ENCODE measurements around the gene LRRC40. TPM values are rescaled to one million over a fixed set of nuclear protein-coding genes. Genes with fewer than 3 reads are reported as not detected.
"Not testable (repeated sequence)": the region's sequence is repeated elsewhere in the genome, so short reads cannot be mapped to it uniquely, and the experiment has no call there.

The LRRC40 gene
- total and polyA plus RNA-seq, 2 donors: 16.3 to 22.2 TPM

DNA sequence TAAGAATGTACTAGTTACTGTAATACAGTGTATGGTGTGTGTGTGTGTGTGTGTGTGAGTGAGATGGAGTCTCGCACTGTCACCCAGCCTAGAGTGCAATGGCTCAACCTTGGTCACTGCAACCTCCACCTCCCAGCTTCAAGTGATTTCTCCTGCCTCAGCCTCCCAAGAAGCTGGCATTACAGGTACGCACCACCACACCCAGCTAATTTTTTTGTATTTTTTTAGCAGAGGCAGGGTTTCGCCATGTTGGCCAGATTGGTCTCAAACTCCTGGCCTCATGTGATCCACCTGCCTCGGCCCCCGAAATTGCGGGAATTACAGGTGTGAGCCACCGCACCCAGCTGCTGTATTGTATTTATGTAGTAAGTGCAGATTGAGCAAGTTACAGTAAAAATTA lies 2.9 kb upstream of the LRRC40 start:
- no peaks in the 10 kb centered on the region for H3K9me3 ChIP-seq (ENCODE audit: control insufficient read depth in 2 of 2, insufficient read depth in 1 of 2, low read length in 1 of 2)
- no peak overlapping the region for H3K27ac ChIP-seq (ENCODE audit: low read depth in 1 of 2, low read length in 1 of 2)
- 98% methylated on average over 7 of the region's 7 CpGs for WGBS
- H3K4me1 ChIP-seq (ENCODE audit: control insufficient read depth in 2 of 2, insufficient read depth in 2 of 2, low read length in 2 of 2): peaks cover 3 to 11% of the 10 kb centered on the region in 2 donors
- H3K27me3 ChIP-seq (ENCODE audit: control insufficient read depth in 2 of 2, insufficient read depth in 1 of 2, low read length in 1 of 2): no peaks in the 10 kb centered on the region
- no peak for DNase-seq (ENCODE audit: low read depth in 6 of 9, low spot score in 9 of 9)
- H3K36me3 ChIP-seq (ENCODE audit: control insufficient read depth in 2 of 2, insufficient read depth in 2 of 2, low read length in 1 of 2): peaks cover 0 to 17% of the 10 kb centered on the region in 2 donors
- H3K4me3 ChIP-seq (ENCODE audit: low read length in 2 of 2): no peak overlapping the region

DNA sequence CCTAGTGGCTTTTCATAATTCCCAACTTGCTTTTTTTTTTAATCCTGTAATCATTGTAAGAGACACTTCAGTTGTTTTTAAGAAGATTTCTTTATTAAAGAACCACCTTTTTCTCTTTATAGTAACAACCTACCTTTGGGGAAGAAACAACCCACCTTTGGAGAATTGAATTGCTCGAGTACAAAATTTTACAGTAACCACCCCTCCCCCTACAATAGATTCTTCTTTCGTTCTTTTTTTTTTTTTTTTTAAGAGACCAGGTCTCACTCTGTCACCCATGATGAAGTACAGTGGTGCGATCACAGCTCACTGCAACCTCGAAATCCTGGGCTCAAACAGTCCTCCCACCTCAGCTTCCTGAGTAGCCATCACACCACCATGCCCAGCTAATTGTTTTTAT lies 2.1 kb upstream of the LRRC40 start:
- Histone ChIP-seq H3K9me3 (ENCODE audit: control insufficient read depth in 2 of 2, insufficient read depth in 1 of 2, low read length in 1 of 2) (no peaks in the 10 kb centered on the region), H3K4me3 (ENCODE audit: low read length in 2 of 2) (no peak overlapping the region), H3K4me1 (ENCODE audit: control insufficient read depth in 2 of 2, insufficient read depth in 2 of 2, low read length in 2 of 2) (peaks cover 3 to 14% of the 10 kb centered on the region in 2 donors), H3K27ac (ENCODE audit: low read depth in 1 of 2, low read length in 1 of 2) (no peak overlapping the region), H3K36me3 (ENCODE audit: control insufficient read depth in 2 of 2, insufficient read depth in 2 of 2, low read length in 1 of 2) (peaks cover 0 to 17% of the 10 kb centered on the region in 2 donors), H3K27me3 (ENCODE audit: control insufficient read depth in 2 of 2, insufficient read depth in 1 of 2, low read length in 1 of 2) (no peaks in the 10 kb centered on the region)
- WGBS: 99% methylated on average over 4 of the region's 4 CpGs
- DNase-seq (ENCODE audit: low read depth in 6 of 9, low spot score in 9 of 9): no peak

DNA sequence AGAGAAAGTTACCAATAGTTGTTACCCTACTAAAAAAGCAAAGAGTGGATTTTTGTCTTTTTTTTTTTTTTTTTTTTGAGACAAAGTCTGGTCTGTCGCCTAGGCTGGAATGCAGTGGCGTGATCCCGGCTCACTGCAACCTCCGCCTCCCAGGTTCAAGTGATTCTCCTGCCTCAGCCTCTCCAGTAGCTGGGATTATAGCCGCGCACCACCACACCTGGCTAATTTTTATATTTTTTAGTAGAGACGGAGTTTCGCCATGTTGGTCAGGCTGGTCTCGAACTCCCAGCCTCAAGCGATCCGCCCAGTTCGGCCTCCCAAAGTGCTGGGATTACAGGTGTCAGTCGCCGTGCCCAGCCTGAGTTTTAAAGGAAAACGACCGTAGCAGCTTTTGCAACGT lies 1.5 kb upstream of the LRRC40 start:
- 95% methylated on average over 17 of the region's 17 CpGs for WGBS
- Histone ChIP-seq H3K4me3 (ENCODE audit: low read length in 2 of 2) (peak overlapping the region; percentile 90), H3K36me3 (ENCODE audit: control insufficient read depth in 2 of 2, insufficient read depth in 2 of 2, low read length in 1 of 2) (peaks cover 0 to 17% of the 10 kb centered on the region in 2 donors), H3K4me1 (ENCODE audit: control insufficient read depth in 2 of 2, insufficient read depth in 2 of 2, low read length in 2 of 2) (peaks cover 3 to 14% of the 10 kb centered on the region in 2 donors)
- not testable (repeated sequence) for H3K9me3 ChIP-seq (ENCODE audit: control insufficient read depth in 2 of 2, insufficient read depth in 1 of 2, low read length in 1 of 2); H3K27ac ChIP-seq (ENCODE audit: low read depth in 1 of 2, low read length in 1 of 2); H3K27me3 ChIP-seq (ENCODE audit: control insufficient read depth in 2 of 2, insufficient read depth in 1 of 2, low read length in 1 of 2); DNase-seq (ENCODE audit: low read depth in 6 of 9, low spot score in 9 of 9)

DNA sequence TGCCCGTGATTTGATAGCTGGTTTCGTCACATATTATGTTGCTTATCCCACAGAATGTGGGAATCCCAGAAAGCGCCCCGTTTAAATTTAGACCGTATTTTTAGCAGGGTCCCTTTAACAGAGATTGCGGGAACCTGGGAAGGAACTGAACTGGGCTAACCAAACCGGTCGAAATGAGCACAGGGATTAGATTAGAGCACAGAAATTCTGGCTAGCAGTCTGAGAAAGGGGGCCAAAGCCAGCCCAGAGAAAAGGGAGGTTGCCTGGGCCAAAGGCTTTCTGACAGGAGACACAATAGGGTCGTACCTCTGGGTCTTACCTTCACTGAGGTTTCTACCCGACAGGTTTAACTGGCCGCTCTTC lies 327 bp downstream of the LRRC40 start:
- H3K9me3 ChIP-seq (ENCODE audit: control insufficient read depth in 2 of 2, insufficient read depth in 1 of 2, low read length in 1 of 2): no peaks in the 10 kb centered on the region
- H3K36me3 ChIP-seq (ENCODE audit: control insufficient read depth in 2 of 2, insufficient read depth in 2 of 2, low read length in 1 of 2): peaks cover 2 to 13% of the 10 kb centered on the region in 2 donors
- H3K4me1 ChIP-seq (ENCODE audit: control insufficient read depth in 2 of 2, insufficient read depth in 2 of 2, low read length in 2 of 2): peaks cover 3 to 14% of the 10 kb centered on the region in 2 donors
- WGBS: under 1% methylated on average over 11 of the region's 11 CpGs
- H3K27me3 ChIP-seq (ENCODE audit: control insufficient read depth in 2 of 2, insufficient read depth in 1 of 2, low read length in 1 of 2): no peaks in the 10 kb centered on the region
- peak overlapping the region; percentile 90 for H3K4me3 ChIP-seq (ENCODE audit: low read length in 2 of 2)
- no peak for DNase-seq (ENCODE audit: low read depth in 6 of 9, low spot score in 9 of 9)
- peak overlapping the region; percentile 94 to 95 for H3K27ac ChIP-seq (ENCODE audit: low read depth in 1 of 2, low read length in 1 of 2)

DNA sequence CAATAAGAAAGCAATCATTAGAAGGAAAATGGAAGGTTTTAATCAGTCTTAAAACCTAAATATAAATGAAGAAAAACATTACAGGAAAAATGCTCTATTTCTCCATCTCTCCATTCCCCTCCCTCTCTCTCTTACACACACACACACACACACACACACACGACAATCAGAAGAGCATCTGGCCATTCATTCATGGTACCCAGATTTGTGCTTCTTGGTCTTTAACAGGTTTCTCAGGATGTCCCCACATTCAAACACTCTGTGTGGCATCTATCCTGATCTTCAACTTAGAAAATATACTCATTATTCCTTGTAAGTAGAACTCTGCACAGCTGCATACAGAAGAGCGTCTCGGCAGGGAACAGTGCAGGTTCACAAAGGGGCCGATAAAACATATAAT lies 779 bp downstream of the LRRC40 start:
- WGBS: 4% methylated on average over 4 of the region's 4 CpGs
- DNase-seq (ENCODE audit: low read depth in 6 of 9, low spot score in 9 of 9): peak in 1 of 9 donors; percentile 40
- Histone ChIP-seq H3K4me3 (ENCODE audit: low read length in 2 of 2) (peak overlapping the region; percentile 90), H3K4me1 (ENCODE audit: control insufficient read depth in 2 of 2, insufficient read depth in 2 of 2, low read length in 2 of 2) (peaks cover 3 to 14% of the 10 kb centered on the region in 2 donors), H3K9me3 (ENCODE audit: control insufficient read depth in 2 of 2, insufficient read depth in 1 of 2, low read length in 1 of 2) (no peaks in the 10 kb centered on the region), H3K27ac (ENCODE audit: low read depth in 1 of 2, low read length in 1 of 2) (no peak overlapping the region), H3K36me3 (ENCODE audit: control insufficient read depth in 2 of 2, insufficient read depth in 2 of 2, low read length in 1 of 2) (peaks cover 2 to 9% of the 10 kb centered on the region in 2 donors), H3K27me3 (ENCODE audit: control insufficient read depth in 2 of 2, insufficient read depth in 1 of 2, low read length in 1 of 2) (no peaks in the 10 kb centered on the region)

DNA sequence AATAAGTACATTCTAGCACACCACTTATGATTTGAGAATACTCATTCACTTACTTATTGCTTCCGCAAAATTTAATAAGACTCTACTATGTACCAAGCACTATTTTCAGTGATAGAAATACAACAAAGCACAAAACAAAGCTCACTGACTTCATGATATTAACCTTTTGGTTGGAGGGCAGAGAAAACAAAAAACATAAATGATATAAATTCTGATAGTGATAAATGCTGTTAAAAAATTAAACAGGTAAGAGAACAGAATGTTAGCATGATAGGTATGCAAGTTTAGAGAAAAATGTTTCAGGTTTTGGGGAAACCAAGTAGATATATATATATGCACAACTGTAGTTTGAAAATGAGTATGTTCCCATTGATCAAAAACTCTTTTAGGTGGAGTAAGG lies 1.2 kb downstream of the LRRC40 start:
- peak overlapping the region in 1 of 2 donors; percentile 90 for H3K4me3 ChIP-seq (ENCODE audit: low read length in 2 of 2)
- H3K27ac ChIP-seq (ENCODE audit: low read depth in 1 of 2, low read length in 1 of 2): no peak overlapping the region
- 100% methylated on average over 1 of the region's 1 CpG for WGBS
- peaks cover 2 to 8% of the 10 kb centered on the region in 2 donors for H3K36me3 ChIP-seq (ENCODE audit: control insufficient read depth in 2 of 2, insufficient read depth in 2 of 2, low read length in 1 of 2)
- no peak for DNase-seq (ENCODE audit: low read depth in 6 of 9, low spot score in 9 of 9)
- no peaks in the 10 kb centered on the region for H3K27me3 ChIP-seq (ENCODE audit: control insufficient read depth in 2 of 2, insufficient read depth in 1 of 2, low read length in 1 of 2)
- peaks cover 3 to 14% of the 10 kb centered on the region in 2 donors for H3K4me1 ChIP-seq (ENCODE audit: control insufficient read depth in 2 of 2, insufficient read depth in 2 of 2, low read length in 2 of 2)
- no peaks in the 10 kb centered on the region for H3K9me3 ChIP-seq (ENCODE audit: control insufficient read depth in 2 of 2, insufficient read depth in 1 of 2, low read length in 1 of 2)

DNA sequence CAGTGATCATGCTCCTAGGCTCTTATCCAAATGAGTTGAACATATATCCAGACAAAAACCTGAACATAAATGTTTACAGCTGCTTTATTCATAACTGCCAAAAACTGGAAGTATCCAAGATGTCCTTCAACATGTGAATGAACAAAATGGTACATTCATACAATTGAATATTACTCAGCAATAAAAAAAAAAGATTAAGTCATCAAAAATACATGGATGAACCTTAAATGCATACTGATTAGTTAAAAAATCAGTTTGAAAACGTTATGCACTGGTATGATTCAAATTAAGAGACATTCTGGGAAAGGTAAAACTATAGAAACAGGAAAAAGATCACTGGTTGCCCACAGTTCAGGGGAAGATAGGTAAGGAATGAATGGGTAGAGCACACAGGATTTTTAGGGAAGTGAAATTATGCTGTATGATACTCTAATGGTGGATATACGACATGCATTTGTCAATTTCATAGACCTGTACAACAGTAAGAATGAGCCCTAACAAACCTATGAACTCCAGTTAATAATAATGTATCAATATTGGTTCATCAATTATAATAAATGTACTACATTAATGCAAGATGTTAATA lies 3.1 kb downstream of the LRRC40 start:
- peaks cover 3 to 10% of the 10 kb centered on the region in 2 donors for H3K4me1 ChIP-seq (ENCODE audit: control insufficient read depth in 2 of 2, insufficient read depth in 2 of 2, low read length in 2 of 2)
- H3K4me3 ChIP-seq (ENCODE audit: low read length in 2 of 2): no peak overlapping the region
- DNase-seq (ENCODE audit: low read depth in 6 of 9, low spot score in 9 of 9): no peak
- no peak overlapping the region for H3K27ac ChIP-seq (ENCODE audit: low read depth in 1 of 2, low read length in 1 of 2)
- H3K27me3 ChIP-seq (ENCODE audit: control insufficient read depth in 2 of 2, insufficient read depth in 1 of 2, low read length in 1 of 2): no peaks in the 10 kb centered on the region
- peaks cover 2 to 3% of the 10 kb centered on the region in 2 donors for H3K36me3 ChIP-seq (ENCODE audit: control insufficient read depth in 2 of 2, insufficient read depth in 2 of 2, low read length in 1 of 2)
- H3K9me3 ChIP-seq (ENCODE audit: control insufficient read depth in 2 of 2, insufficient read depth in 1 of 2, low read length in 1 of 2): no peaks in the 10 kb centered on the region
- WGBS: 89% methylated on average over 2 of the region's 2 CpGs

DNA sequence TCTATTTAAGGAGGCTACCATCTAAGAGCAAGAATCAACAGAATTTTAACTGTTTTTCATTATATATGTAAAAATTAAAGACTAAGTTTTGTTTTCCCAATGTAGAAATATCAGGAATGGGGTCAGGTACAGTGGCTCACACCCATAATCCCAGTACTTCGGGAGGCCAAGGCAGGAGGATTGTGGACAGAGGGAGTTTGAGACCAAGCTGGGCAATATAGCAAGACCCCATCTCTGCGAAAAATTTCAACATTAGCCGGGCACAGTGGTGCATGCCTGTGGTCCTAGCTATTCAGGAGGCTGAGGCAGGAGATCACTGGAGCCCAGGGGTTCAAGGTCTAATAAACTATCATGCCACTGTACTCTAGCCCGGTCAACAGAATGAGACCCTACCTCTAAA lies 5.3 kb downstream of the LRRC40 start:
- H3K27me3 ChIP-seq (ENCODE audit: control insufficient read depth in 2 of 2, insufficient read depth in 1 of 2, low read length in 1 of 2): no peaks in the 10 kb centered on the region
- H3K9me3 ChIP-seq (ENCODE audit: control insufficient read depth in 2 of 2, insufficient read depth in 1 of 2, low read length in 1 of 2): no peaks in the 10 kb centered on the region
- WGBS: 97% methylated on average over 4 of the region's 4 CpGs
- DNase-seq (ENCODE audit: low read depth in 6 of 9, low spot score in 9 of 9): no peak
- H3K4me3 ChIP-seq (ENCODE audit: low read length in 2 of 2): no peak overlapping the region
- H3K27ac ChIP-seq (ENCODE audit: low read depth in 1 of 2, low read length in 1 of 2): no peak overlapping the region
- peaks cover 2 to 3% of the 10 kb centered on the region in 2 donors for H3K36me3 ChIP-seq (ENCODE audit: control insufficient read depth in 2 of 2, insufficient read depth in 2 of 2, low read length in 1 of 2)
- H3K4me1 ChIP-seq (ENCODE audit: control insufficient read depth in 2 of 2, insufficient read depth in 2 of 2, low read length in 2 of 2): peaks cover 0 to 2% of the 10 kb centered on the region in 2 donors

DNA sequence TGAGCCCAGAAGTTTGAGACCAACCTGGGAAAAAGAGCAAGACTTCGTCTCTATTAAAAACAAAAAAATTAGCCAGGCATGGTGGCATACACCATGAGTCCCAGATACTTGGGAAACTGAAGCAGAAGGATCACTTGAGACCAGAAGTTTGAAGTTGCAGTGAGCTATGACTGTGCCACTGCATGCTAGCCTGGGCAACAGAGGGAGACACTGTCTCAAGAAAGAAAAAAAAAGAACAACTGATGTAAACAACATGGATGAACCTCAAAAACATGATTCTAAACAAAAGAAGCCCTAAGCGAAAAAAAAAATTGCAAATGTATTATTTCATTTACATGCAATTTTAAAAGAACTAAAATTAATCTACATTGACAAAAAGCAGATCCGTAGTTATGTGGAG lies 9.0 kb downstream of the LRRC40 start:
- no peaks in the 10 kb centered on the region for H3K4me1 ChIP-seq (ENCODE audit: control insufficient read depth in 2 of 2, insufficient read depth in 2 of 2, low read length in 2 of 2)
- no peak for DNase-seq (ENCODE audit: low read depth in 6 of 9, low spot score in 9 of 9)
- WGBS: 98% methylated on average over 3 of the region's 3 CpGs

More for the DNA sequence above, 9.0 kb downstream of the LRRC40 start:
- no peak overlapping the region for H3K27ac ChIP-seq (ENCODE audit: low read depth in 1 of 2, low read length in 1 of 2)
- no peaks in the 10 kb centered on the region for H3K9me3 ChIP-seq (ENCODE audit: control insufficient read depth in 2 of 2, insufficient read depth in 1 of 2, low read length in 1 of 2)
- peaks cover 2 to 3% of the 10 kb centered on the region in 2 donors for H3K36me3 ChIP-seq (ENCODE audit: control insufficient read depth in 2 of 2, insufficient read depth in 2 of 2, low read length in 1 of 2)
- H3K4me3 ChIP-seq (ENCODE audit: low read length in 2 of 2): no peak overlapping the region
- no peaks in the 10 kb centered on the region for H3K27me3 ChIP-seq (ENCODE audit: control insufficient read depth in 2 of 2, insufficient read depth in 1 of 2, low read length in 1 of 2)

Measured in thymus (tissue), 11 donors.